ENCODE results near the gene APBB2.

APBB2 gene

GRCh38 chr4:41164405-41164804, 49.9 kb downstream of the APBB2 start:
- H3K9ac ChIP-seq = no peak overlapping the region
- no peak overlapping the region for H3K27ac ChIP-seq
- H4K20me1 ChIP-seq = no peaks in the 10 kb centered on the region
- H3K27me3 ChIP-seq = no peaks in the 10 kb centered on the region
- TF ChIP-seq Cebpa-rat (IDR thresholded peaks at IDR 0.05) = no peak
- H3K4me1 ChIP-seq = peaks cover 6% of the 10 kb centered on the region
- H3K36me3 ChIP-seq = no peaks in the 10 kb centered on the region
- peaks cover 27% of the 10 kb centered on the region for H3K9me3 ChIP-seq
- H3K4me2 ChIP-seq = no peak overlapping the region
- no peak overlapping the region for H3K4me3 ChIP-seq

DNA sequence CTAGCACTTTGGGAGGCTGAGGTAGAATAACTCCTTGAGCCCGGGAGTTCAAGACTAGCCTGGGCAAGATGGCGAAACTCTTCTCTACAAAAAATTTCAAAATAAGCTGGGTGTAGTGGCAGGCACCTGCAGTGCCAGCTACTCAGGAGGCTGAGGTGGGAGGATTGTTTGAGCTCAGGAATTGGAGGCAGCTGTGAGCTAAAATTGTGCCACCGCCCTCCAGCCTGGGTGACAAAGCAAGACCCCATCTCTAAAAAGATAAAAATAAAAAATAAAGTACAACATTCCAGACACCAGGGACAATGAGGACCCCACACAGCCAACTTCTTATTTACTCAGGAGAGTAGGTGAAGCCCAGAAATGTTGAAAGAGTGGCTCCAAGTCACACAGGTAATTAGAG, 53.0 kb downstream of the APBB2 start:
- Histone ChIP-seq H3K4me3 (no peak overlapping the region), H3K9me3 (peaks cover 12% of the 10 kb centered on the region), H3K4me1 (peaks cover 6% of the 10 kb centered on the region), H3K27me3 (no peaks in the 10 kb centered on the region), H3K9ac (no peak overlapping the region), H3K27ac (no peak overlapping the region), H3K4me2 (no peak overlapping the region), H3K36me3 (no peaks in the 10 kb centered on the region), H4K20me1 (no peaks in the 10 kb centered on the region)
- TF ChIP-seq Cebpa-rat (IDR thresholded peaks at IDR 0.05) = no peak

DNA sequence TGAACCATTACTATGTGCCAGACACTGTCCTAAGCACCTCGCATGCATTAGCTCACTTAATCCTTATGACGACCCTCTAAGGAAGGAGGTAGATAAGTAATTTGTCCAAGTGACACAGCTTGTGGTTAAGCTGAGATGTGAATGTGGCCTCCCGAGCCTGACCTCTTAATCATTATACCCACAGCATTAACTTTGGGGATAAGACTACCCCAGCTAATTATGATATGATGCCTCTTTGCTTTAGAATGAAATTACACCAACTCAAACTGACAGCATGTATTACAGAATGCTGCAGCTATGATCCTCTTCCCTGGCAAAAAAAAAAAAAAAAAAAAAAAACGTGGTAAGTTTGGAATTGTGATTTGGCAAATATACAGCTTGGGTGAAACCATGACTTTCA, 53.5 kb downstream of the APBB2 start:
- no peak for TF ChIP-seq Cebpa-rat (IDR thresholded peaks at IDR 0.05)
- Histone ChIP-seq H3K36me3 (no peaks in the 10 kb centered on the region), H3K27me3 (no peaks in the 10 kb centered on the region), H3K4me3 (no peak overlapping the region), H3K4me2 (no peak overlapping the region), H3K9ac (no peak overlapping the region), H3K27ac (no peak overlapping the region), H3K4me1 (peaks cover 6% of the 10 kb centered on the region), H3K9me3 (peaks cover 8% of the 10 kb centered on the region; the same call in 1 of the 2 replicates), H4K20me1 (no peaks in the 10 kb centered on the region)

GRCh38 chr4:41160012-41160789, 54.1 kb downstream of the APBB2 start:
- peaks cover 4% of the 10 kb centered on the region; the same call in 1 of the 2 replicates for H3K9me3 ChIP-seq
- H3K4me3 ChIP-seq = no peak overlapping the region
- H3K27ac ChIP-seq = no peak overlapping the region
- H3K4me2 ChIP-seq = no peak overlapping the region
- peaks cover 6% of the 10 kb centered on the region for H3K4me1 ChIP-seq
- TF ChIP-seq Cebpa-rat (IDR thresholded peaks at IDR 0.05) = no peak
- no peaks in the 10 kb centered on the region for H4K20me1 ChIP-seq
- H3K27me3 ChIP-seq = no peaks in the 10 kb centered on the region
- H3K9ac ChIP-seq = no peak overlapping the region
- no peaks in the 10 kb centered on the region for H3K36me3 ChIP-seq

DNA sequence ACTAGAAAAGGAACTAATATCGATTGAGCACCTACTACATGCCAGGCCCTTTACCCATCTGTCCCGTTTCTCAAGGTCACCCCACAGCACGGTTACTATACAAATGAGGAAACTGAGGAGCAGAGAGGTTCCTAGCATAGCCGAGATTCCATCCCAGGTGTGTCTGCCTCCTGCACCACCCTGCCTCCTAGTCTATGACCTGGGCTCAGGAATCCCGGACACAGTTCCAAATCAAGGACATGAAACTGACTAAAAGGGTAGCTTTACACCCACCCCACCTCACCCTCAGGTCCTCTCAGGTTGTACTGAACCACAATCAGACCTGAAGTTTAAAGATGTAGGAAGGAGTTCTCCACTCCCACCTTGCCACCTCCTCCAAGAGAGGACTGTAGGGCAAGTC, 55.6 kb downstream of the APBB2 start:
- Histone ChIP-seq H4K20me1 (no peaks in the 10 kb centered on the region), H3K27me3 (no peaks in the 10 kb centered on the region), H3K9me3 (no peaks in the 10 kb centered on the region), H3K9ac (no peak overlapping the region), H3K36me3 (no peaks in the 10 kb centered on the region), H3K4me1 (no peaks in the 10 kb centered on the region), H3K27ac (no peak overlapping the region), H3K4me2 (no peak overlapping the region), H3K4me3 (no peak overlapping the region)
- no peak for TF ChIP-seq Cebpa-rat (IDR thresholded peaks at IDR 0.05)

DNA sequence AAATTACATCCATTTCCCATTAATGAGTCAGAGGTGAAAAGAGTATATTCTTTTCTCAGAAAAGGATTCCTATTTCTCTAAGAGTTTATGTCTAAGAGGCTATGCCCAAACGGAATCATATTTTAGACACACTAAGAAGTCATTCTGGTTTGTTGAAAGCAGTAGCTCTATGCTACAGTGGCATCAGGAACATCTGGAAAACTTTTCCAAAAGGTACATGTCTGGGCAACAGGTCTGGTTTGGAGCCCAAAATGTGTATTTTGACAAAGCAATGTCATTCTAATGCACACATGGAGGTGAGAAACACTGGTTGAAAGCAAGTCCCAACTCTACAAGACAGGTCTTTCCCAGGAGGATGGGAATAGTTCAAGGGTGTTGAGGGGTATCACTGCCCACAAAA, 56.1 kb downstream of the APBB2 start:
- Histone ChIP-seq H3K27ac (no peak overlapping the region), H3K4me2 (no peak overlapping the region)

DNA sequence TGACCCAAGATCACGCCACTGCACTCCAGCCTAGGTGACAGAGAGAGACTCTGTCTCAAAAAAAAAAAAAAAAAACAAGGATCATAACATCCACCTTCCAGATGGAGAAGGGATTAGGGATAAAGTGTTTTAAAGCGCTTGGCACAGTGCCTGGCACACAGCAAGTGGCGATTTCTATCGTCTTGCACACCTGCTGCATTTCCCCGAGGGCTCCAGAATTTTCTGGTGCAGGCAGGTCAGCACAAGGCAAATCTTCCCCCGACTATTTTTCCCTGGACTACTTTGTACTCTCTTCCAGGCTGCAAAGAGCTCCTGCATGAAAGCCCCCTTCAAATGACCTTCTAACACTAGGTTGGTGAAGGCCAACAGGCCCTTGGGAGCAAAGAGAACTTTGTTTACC, 57.3 kb downstream of the APBB2 start:
- no peak overlapping the region for H3K4me3 ChIP-seq
- no peak overlapping the region for H3K27ac ChIP-seq
- H3K4me1 ChIP-seq = no peaks in the 10 kb centered on the region
- H3K9me3 ChIP-seq = peaks cover 3% of the 10 kb centered on the region; the same call in 1 of the 2 replicates
- no peaks in the 10 kb centered on the region for H3K27me3 ChIP-seq
- H4K20me1 ChIP-seq = no peaks in the 10 kb centered on the region
- no peaks in the 10 kb centered on the region for H3K36me3 ChIP-seq
- no peak overlapping the region for H3K9ac ChIP-seq
- TF ChIP-seq Cebpa-rat (IDR thresholded peaks at IDR 0.05) = no peak
- no peak overlapping the region for H3K4me2 ChIP-seq

More for the DNA sequence above, 56.1 kb downstream of the APBB2 start:
- H3K9me3 ChIP-seq = no peaks in the 10 kb centered on the region
- no peaks in the 10 kb centered on the region for H3K27me3 ChIP-seq
- H3K4me3 ChIP-seq = no peak overlapping the region
- H3K36me3 ChIP-seq = no peaks in the 10 kb centered on the region
- no peak for TF ChIP-seq Cebpa-rat (IDR thresholded peaks at IDR 0.05)
- H3K4me1 ChIP-seq = no peaks in the 10 kb centered on the region
- H3K9ac ChIP-seq = no peak overlapping the region
- no peaks in the 10 kb centered on the region for H4K20me1 ChIP-seq

DNA sequence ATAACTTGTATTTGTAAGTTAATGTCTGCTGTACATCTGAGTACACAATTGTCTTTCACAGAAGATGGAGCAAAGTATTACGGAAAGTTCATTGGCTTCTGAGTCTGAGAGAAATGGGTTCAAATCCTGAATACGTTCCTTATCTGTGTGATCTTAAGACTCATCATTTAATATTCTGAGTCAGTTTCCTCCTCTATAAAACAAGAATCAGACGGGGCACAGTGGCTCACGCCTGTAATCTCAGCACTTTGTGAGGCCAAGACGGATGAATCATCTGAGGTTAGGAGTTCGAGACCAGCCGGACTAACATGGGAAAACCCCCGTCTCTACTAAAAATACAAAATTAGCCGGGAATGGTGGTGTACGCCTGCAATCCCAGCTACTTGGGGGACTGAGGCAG, 57.8 kb downstream of the APBB2 start:
- no peak overlapping the region for H3K4me2 ChIP-seq
- no peaks in the 10 kb centered on the region for H3K4me1 ChIP-seq
- H3K27ac ChIP-seq = no peak overlapping the region
- peaks cover 3% of the 10 kb centered on the region; the same call in 1 of the 2 replicates for H3K9me3 ChIP-seq
- no peaks in the 10 kb centered on the region for H3K36me3 ChIP-seq
- H3K27me3 ChIP-seq = no peaks in the 10 kb centered on the region
- H3K4me3 ChIP-seq = no peak overlapping the region
- TF ChIP-seq Cebpa-rat (IDR thresholded peaks at IDR 0.05) = no peak
- H4K20me1 ChIP-seq = no peaks in the 10 kb centered on the region
- no peak overlapping the region for H3K9ac ChIP-seq

DNA sequence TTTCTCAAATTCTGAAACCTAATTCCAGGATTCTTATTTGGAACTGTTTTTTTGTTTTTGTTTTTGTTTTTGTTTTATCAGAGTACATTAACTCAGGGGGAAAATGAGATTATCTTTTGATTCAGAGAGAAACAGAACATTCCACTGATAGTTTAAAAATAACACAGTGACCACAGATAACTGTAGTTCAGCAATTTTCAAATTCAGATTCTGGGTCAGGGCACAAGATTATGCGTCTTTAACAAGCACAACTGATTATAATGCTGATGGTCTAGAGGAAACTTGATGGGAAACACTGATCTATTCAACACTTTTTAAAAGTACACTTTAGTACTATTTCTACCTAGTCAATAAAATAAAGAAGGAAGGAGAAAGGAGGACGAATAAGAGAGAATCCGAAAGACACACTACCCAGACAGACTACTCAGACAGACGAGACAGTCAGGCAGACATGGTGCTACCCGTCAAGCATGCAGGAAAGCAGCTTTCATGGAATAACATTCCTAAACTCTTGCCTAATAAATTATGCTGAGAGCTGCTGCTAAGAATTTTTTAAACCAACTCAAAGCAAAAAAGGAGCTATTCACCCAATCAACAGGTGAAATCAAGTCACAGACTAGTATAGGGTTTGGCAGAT, 59.0 kb downstream of the APBB2 start:
- H3K27ac ChIP-seq = no peak overlapping the region
- no peaks in the 10 kb centered on the region for H3K36me3 ChIP-seq
- H3K27me3 ChIP-seq = no peaks in the 10 kb centered on the region
- H3K4me1 ChIP-seq = no peaks in the 10 kb centered on the region
- no peak overlapping the region for H3K4me2 ChIP-seq
- TF ChIP-seq Cebpa-rat (IDR thresholded peaks at IDR 0.05) = no peak
- H3K9me3 ChIP-seq = peaks cover 3% of the 10 kb centered on the region; the same call in 1 of the 2 replicates
- H3K9ac ChIP-seq = no peak overlapping the region
- H4K20me1 ChIP-seq = no peaks in the 10 kb centered on the region
- no peak overlapping the region for H3K4me3 ChIP-seq

DNA sequence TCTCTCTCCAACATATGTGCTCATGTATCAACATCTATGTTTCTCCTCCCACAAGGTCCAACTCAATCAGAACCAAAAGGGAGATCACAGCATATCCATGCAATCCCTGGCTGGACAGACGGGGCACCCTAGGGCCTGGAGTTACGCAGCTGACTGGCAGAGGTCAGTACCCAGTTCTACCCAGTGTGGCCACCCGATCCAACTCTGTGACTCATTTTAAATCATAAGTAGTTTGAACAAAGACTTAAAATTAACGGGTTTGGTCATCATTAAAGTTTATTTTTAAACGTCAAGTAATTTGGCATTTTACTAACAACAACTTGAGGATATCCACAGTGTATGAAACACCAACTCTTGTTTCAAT, 59.5 kb downstream of the APBB2 start:
- Histone ChIP-seq H3K36me3 (no peaks in the 10 kb centered on the region), H3K27ac (no peak overlapping the region), H3K9ac (no peak overlapping the region)

More for the DNA sequence above, 59.5 kb downstream of the APBB2 start:
- H3K27me3 ChIP-seq = no peaks in the 10 kb centered on the region
- H3K4me1 ChIP-seq = no peaks in the 10 kb centered on the region
- H3K9me3 ChIP-seq = peaks cover 3% of the 10 kb centered on the region; the same call in 1 of the 2 replicates
- H4K20me1 ChIP-seq = no peaks in the 10 kb centered on the region
- H3K4me3 ChIP-seq = no peak overlapping the region
- H3K4me2 ChIP-seq = no peak overlapping the region
- no peak for TF ChIP-seq Cebpa-rat (IDR thresholded peaks at IDR 0.05)
